ENCODE measurements around the gene EHMT1.

DNA sequence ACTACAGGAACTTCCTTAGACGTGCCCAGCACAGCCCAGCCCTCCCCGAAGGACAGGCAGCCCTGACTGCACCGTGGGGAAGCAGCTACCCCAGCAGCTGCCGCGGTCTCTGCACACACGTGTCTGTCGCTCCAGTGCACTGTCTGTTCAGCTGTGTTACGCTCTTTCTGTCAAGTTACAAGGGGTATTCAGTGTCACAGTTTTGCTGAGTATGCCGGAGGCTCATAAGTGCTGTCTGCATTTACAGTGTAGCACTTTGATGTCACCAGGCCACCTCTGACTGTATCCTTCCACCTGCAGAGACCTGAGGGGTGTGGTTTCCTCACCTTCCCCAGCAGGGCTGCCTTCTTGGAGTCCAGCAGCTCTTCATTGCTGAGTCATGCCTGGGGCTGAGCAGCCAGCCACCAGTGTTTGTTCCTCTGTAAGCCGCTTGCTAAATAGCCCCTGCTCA, 126.8 kb downstream of the EHMT1 start:
- TF ChIP-seq CEBPB (IDR thresholded peaks at IDR 0.05): no peak
- TF ChIP-seq, protein P1, sequence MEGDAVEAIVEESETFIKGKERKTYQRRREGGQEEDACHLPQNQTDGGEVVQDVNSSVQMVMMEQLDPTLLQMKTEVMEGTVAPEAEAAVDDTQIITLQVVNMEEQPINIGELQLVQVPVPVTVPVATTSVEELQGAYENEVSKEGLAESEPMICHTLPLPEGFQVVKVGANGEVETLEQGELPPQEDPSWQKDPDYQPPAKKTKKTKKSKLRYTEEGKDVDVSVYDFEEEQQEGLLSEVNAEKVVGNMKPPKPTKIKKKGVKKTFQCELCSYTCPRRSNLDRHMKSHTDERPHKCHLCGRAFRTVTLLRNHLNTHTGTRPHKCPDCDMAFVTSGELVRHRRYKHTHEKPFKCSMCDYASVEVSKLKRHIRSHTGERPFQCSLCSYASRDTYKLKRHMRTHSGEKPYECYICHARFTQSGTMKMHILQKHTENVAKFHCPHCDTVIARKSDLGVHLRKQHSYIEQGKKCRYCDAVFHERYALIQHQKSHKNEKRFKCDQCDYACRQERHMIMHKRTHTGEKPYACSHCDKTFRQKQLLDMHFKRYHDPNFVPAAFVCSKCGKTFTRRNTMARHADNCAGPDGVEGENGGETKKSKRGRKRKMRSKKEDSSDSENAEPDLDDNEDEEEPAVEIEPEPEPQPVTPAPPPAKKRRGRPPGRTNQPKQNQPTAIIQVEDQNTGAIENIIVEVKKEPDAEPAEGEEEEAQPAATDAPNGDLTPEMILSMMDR (IDR thresholded peaks at IDR 0.05): no peak
- TF ChIP-seq, protein P2, sequence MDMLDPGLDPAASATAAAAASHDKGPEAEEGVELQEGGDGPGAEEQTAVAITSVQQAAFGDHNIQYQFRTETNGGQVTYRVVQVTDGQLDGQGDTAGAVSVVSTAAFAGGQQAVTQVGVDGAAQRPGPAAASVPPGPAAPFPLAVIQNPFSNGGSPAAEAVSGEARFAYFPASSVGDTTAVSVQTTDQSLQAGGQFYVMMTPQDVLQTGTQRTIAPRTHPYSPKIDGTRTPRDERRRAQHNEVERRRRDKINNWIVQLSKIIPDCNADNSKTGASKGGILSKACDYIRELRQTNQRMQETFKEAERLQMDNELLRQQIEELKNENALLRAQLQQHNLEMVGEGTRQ (IDR thresholded peaks at IDR 0.05): no peak
- TF ChIP-seq RAD21 (conservative IDR thresholded peaks at IDR 0.05 in 1 of 2, IDR thresholded peaks at IDR 0.05 in 1 of 2): no peak
- no peak for TF ChIP-seq KDM5A (IDR thresholded peaks at IDR 0.05)
- TF ChIP-seq, protein P3, sequence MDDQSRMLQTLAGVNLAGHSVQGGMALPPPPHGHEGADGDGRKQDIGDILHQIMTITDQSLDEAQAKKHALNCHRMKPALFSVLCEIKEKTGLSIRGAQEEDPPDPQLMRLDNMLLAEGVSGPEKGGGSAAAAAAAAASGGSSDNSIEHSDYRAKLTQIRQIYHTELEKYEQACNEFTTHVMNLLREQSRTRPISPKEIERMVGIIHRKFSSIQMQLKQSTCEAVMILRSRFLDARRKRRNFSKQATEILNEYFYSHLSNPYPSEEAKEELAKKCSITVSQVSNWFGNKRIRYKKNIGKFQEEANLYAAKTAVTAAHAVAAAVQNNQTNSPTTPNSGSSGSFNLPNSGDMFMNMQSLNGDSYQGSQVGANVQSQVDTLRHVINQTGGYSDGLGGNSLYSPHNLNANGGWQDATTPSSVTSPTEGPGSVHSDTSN (IDR thresholded peaks at IDR 0.05): no peak
- TF ChIP-seq POLR2A (IDR thresholded peaks at IDR 0.05; ENCODE audit: low read length): no peak
- no peak for TF ChIP-seq HOXA7 (CRISPR knock-in tag; IDR thresholded peaks at IDR 0.05)
- TF ChIP-seq JUNB (IDR thresholded peaks at IDR 0.05): no peak

All from A549 (cell line).